Effector CD8-positive, alpha-beta T cell (primary cell): ENCODE results near the gene BRINP3.
"Not testable (repeated sequence)": the region's sequence is repeated elsewhere in the genome, so short reads cannot be mapped to it uniquely, and the experiment has no call there.

ENCODE experiments used
- DNase-seq: peaks from one replicate; lab custom pipeline; 2025; lab: John Stamatoyannopoulos, UW
- total RNA-seq, 4 experiments: gene quantifications; one replicate each; lab custom pipeline; 2026; lab: John Stamatoyannopoulos, UW

BRINP3 gene
- 0 to 0.09 (median 0) reads per million in 4 experiments for total RNA-seq

DNA sequence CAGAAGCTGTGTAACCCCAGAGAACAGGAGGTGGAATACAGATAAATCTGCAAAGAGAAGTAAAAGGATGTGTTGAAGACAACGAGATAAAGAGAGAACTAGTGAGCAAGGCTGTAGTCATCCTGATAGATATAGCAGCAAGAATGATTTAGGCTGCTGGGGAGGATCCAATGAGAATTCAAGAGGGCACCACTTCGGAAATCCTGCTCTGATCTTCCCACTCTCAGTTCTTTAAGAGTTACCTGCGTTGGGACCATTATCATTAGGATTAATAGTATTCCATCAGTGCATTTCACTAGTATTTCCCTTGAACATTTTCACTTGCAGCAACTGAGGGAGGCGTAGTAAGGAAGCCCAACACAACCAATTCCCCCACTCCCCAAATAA is at the start of gene BRINP3:
TSS of gene BRINP3 (minus strand) at position 103 of the 387 bp plus-strand sequence.
- no peak for DNase-seq

DNA sequence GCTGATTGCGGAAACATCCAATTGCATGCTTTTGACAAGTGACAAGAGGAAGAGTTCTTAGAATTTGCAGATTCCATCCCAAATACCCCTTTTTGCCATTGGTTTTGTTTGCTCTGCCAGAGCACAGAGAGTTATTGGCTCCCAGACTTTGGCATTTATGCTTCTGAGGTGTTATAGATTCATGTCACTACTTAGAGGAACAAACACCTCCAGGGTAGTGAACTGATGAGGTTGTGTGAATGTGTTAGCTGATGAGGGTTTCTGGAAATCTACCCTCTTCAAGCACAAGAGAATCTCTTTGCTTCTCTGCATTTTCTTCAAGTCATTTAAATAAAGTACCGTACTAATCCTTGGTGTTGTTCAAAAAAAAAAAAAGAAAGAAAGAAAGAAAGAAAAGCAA is 33.9 kb upstream of the BRINP3 start:
- no peak for DNase-seq

DNA sequence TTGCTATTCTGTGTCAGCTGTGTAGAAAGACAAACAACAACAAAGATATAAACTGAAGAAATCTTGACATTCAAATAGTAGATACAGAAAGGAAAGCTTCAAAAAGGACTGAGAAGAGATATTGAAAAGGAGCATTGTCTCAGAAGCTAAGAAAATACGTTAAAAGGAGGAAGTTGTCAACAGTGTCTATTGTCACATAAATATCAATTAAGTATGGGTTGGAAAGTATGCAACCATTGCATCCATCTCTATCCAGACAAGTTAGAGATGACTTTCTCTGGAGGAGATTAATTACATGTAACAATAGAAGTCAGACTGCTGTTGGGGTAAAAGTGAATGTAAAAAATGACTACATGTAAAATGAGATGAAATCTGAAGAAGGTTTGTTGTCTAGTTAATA is 29.7 kb upstream of the BRINP3 start:
- DNase-seq = no peak

DNA sequence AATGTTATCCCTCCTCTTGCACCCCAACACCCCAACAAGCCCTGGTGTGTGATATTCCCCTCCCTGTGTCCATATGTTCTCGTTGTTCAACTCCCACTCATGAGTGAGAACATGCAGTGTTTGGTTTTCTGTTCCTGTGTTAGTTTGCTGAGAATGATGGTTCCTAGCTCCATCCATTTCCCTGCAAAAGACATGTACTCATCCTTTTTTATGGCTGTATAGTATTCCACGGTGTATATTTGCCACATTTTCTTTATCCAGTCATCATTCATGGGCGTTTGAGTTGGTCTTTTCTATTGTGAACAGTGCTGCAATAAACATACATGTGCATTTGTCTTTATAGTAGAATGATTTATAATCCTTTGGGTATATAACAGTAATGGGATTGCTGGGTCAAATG is 26.9 kb upstream of the BRINP3 start:
- not testable (repeated sequence) for DNase-seq

DNA sequence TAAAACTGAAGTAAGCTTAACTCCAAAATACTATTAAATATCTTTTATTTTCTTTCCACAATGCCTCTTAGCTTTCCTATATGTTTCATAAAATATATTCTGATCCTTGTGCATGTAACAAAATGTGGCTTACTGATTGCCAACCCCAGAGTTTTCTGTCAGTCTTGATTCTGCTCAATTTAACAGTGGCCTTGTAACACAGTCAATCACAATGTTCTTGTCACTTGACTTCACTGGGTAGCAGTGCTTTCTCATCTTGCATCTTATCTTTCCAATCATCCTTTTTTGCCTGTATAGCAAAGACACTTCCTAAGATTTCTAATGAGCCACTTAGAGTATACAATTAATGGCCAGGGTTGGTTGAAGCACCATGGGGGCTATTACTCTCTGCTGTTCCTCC is 19.9 kb upstream of the BRINP3 start:
- DNase-seq = no peak

DNA sequence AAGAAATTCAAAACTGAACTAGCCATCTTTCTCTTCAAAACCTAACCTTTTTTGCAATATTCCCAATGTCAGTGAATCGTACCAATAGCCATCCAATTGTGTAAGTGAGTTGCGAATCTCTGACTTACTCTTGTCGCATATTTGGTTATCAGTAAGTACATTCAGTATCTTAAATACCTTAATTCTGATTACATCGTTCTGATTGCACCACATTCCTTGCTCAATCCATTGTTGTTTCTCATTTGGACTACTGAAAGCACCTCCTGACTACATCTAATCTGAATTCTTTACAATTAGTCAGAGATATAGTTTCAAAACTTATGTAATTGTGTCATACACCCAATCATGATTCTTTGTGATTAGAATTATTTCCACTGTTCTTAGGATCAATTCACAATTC is 16.8 kb upstream of the BRINP3 start:
- no peak for DNase-seq

DNA sequence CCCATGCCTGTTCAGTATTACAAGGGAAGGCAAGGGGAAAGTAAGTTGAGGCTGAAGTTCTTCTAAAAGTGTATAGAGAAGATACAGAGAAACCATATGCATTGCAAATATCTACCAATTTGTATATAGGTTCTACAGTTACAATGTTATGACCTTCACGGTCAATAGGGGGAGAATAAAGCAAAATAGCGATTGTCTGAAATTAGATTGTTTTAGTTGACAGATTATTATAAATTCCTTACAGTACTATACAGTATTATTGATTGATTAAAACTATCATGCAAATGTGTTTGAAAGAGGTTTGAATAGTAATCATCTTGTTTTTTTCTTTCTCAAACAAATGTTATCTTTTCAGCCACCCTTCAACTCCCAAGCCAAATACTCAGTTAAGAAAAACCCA is 13.7 kb upstream of the BRINP3 start:
- no peak for DNase-seq

DNA sequence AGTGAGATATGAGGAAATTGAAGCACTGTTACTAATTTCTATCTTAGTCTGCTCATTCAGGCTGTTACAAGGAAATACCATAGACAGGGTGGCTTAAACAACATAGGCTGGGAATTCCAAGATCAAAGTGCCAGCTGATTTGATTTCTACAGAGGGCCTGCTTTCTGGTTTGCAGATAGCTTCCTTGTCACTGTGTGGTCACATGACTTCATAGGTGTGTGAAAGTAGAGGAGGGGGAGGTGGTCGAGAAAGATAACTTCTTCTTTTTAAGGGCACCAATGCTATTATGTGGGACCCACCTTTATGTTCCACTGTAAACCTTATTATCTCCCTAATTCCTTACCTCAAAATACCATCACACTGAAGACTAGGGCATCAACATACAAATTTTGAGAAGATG is 6.4 kb upstream of the BRINP3 start:
- DNase-seq = no peak

DNA sequence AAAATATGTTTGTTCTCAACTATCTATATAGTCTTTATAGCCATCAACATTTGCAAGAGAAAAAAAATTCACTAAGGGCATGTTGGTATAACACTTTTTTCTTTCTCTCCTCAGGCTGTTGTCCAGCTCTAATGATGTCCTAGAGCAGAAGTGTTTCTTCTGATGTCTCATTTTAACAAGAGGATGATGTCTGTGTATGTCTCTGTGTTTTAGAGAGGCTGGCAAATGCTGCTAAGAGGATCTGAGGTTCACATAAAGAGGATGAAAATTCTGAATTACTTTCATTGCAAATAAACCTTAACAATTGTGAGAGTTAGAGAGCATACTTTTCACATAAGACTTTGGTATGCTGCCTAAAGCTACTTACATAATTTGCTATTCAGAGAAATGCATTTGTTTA is 2.6 kb upstream of the BRINP3 start:
- DNase-seq = no peak

DNA sequence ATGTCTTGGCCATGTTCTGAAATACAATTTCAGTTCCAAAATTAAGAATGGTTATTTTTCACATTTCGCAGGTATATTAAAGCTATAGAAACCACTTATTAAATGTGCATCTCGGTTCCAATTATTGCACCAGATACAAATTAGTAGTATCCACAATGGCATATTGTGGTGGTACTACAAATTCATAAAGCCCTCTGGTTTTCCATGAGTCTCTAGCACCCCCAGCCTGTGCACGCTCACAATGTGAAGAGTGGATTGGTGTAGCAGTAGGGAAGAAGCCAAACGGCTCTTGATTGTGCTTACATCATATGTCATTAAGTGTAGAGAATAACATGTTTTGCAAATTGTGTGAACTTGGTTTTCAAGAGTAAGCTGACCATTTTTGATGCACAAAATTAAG is 1.9 kb upstream of the BRINP3 start:
- DNase-seq = no peak

DNA sequence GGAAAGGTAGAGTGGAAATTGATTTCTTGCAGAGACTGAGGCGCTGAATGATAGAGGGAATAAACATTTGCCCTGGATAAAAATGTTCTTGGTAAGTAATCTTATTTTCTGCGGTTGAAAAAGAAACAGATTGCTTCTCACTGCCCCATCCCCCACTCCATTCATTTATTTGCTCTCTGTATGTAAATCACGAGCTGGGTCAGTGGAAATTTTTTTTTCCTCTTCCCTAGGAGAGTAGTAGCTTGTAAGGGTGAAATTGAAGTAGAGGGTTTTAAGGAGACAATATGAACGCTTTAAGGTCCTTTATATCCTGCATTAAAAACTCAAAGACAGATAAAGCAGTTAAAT is 1.4 kb upstream of the BRINP3 start:
- no peak for DNase-seq

DNA sequence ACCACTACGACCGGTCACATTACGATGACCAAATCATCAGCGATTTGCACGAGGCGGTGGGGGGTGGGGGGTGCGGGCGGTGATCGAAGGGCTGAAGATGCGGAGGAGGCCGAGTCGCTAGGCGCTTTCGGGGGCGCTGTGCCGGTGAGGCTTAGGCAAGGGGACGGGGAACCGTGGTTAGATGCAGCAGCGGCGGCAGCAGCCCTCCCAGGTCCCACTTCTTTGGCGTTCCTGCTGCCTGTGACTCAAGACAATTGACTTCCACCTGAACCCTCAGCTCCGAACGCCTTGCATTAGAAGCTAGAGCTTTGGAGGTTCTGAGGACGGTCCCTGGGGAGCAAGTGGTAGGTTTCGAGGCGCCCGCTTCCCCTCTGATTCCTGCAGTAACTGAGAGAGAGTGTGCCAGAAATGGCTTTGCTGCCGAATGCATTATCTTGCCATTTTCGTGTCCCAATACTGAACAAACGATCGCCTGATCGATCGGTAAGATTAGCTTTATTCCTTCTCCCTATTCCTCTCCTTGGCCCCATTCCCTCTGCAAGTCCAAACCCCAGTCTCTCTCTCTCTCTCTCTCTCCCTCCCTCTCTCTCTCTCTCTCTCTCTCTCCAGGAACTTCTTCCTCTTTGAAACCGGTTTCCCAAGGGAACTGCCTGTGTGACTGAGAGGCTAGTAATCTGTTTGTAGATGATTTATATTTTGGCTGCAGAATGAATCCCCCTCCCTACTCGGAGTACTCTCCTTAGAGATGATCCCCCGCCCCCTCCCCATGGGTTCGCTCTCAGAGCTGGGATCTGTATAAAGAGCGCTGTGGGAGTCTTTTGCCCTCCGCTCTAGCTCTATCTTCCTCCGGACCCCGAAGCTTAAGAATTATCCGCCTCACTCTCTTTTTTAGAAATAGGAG is 735 bp upstream of the BRINP3 start:
- DNase-seq = no peak

DNA sequence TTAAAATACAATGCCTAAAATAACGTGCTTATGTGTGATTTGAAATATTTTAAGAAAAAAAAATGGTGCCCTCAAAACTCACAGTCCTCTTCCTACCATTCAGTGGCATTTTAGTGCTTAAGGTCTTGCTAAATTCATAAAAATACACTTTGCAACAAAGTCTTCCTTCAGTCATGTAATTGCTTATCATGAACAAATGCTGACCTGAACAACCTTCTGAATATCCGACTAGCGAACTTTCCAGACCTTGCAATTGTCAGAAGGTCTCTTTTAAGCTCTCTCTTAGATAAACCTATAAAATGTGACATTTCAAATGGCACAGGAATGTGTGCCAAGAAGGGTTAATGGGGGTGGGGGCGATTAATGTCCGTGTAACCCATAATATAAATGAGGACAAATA is 858 bp downstream of the BRINP3 start:
- DNase-seq = no peak

DNA sequence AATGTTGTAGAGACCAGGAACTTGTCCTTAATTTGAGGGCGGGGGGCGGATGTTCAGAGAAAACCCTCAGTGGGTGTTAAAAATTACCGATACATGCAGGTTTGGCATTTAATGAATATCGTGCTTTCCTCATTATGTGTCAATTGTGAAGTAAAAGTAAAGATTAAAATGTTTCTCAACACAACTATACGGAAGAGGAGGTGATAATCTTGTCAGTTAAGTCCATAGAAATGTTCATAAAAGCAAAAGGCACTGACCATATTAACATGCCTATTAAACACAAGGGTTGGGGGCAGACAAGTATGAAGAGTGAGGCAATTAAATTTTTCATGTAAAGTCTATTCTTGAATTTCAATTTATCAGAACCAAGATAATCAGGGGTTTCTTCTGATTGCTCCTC is 1.3 kb downstream of the BRINP3 start:
- DNase-seq = no peak

DNA sequence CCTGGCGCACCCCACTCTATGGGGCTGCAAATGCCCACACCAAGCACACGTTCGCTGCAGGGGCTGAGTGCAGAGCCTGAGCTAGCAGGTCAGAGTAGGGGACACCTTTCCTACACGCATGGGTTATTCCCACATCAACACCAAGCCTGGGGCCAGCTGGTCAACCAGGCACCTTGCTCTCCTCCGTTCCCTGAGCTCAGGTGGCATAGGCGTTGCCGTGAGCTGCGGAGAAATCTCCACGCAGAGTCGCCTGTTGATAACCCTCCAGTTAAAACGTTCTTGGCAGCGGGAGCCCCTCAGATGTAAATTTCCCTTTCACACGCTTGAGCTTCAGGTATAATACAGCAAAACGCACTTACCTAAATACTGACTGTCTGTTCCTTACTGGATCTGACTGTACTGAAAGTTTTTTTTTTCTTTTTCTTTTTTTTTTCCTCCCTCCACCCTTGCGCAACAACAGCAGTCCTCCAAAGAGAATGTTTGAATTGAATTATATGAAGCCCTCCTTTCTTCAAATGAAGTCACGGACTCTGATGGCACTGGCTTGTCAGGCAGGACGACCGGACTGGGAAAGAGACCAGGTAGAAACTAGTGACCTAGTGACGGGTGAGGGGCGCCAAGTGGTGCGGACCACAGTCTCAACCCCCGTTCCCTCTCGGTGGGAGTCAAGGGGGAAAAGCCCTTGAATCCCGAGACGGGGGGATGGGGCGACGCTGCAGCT is 2.1 kb downstream of the BRINP3 start:
- no peak for DNase-seq

DNA sequence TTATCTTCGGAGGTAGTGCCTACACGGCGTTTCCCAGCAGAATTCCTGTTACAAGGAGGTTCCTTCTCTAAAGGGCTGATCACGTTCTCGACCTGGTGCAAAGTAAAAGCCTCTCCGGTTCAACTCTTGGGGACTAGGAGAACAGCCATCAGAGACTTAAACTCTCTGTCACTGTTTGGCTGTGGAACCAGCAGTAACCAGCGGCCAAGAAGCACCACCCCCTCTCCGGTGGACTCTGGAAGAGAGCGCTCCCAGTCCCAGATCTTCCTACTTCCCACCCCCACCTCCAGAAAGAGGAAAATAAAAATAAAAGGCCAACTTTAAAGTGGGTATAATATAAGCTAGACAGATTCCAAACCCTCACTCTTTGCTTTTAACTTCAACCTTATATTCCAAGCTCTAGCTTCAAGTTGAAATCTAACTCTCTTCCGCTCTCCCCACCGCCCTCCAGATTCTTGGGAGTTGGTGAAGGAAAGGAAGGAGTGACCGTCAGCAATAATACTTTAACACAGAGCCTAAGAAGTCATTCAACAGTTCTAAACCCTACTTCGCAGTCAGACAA is 2.9 kb downstream of the BRINP3 start:
- DNase-seq = no peak

DNA sequence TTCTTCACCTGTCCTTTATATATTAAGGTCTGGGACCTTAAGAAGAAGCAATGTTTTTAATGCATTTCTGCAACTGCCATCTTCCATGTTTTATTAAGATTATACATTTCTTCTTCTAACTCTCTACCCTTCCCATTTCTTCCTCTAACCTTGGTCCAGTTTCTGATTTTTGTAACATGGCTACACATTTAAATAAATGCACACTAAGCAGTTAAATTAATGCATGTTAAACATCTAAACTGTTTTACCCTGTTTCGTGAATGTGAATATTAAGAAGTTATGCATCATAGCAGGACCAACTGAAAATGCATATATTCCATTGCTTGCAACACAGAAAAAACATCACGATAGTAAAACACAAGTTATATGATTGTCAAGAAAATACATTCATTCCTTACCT is 3.7 kb downstream of the BRINP3 start:
- no peak for DNase-seq

DNA sequence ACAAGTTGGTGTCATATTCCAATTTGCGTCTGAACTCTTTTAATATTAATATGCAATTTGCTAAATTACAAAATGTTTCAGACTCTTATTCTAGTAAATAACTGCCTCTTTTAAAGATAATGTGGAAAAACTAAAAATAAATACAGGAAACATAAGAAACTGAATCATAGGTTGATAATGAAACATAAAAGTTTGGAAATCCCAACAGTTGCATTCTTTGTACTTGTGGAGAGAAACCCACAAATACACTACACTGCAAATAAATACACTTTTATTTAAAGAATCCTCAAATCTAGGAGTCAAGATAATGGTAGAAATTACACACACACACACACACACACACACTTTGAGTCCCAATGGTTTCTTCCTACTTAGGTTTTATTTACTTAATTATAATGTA is 5.2 kb downstream of the BRINP3 start:
- no peak for DNase-seq

DNA sequence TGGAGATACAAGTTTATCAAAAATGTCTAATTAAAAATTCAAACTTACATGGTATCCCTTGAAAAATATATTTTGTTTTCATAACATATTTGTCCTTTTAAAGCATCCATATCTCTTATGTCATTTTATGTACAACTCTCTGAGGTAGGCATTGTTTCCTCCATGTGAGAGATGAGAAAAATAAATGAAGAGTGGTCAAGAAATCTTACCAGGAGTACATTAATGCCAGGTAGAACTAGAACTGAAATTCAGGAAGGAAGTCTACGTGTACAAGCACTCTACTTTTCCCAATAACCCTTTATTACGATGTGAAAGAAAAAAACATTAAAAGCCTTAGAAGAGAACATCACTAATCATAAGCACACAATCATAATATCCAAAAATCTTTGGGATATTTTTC is 5.6 kb downstream of the BRINP3 start:
- no peak for DNase-seq

DNA sequence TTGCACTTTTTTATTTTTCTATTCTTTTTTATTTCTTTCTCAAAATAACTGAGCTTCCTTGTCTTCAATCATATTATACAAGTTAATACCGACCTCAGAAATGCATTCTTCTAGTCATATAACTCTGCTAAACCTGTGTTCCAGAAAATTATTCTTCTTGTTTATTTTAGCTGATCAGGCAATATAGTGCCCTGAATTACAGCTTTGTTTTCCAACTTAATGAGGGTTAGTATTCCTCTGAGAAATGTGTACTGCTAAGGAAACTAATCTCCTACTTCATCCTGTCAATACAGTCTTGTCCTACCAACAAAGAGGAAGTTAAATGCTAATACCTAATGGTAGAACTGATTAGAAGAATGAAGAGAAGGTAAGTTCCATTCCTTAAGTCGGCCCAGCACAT is 13.0 kb downstream of the BRINP3 start:
- no peak for DNase-seq

DNA sequence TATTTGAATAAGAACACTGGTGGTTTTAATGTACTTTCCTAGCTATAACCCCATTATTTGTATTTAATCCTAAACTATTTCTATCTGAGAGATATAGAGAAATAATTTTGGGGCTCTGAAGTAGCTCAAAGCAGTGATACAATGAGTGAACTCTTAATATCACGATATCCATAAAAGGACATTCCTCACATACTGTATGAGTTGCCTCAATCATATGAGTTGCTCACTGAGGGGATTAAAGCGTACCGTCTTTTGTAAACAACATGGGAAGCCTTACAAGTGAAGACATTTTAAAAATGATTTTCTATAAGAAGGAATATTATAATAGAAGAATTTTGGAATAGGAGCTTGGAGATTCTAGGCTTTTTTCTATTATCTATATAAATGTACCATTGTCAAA is 21.5 kb downstream of the BRINP3 start:
- no peak for DNase-seq

DNA sequence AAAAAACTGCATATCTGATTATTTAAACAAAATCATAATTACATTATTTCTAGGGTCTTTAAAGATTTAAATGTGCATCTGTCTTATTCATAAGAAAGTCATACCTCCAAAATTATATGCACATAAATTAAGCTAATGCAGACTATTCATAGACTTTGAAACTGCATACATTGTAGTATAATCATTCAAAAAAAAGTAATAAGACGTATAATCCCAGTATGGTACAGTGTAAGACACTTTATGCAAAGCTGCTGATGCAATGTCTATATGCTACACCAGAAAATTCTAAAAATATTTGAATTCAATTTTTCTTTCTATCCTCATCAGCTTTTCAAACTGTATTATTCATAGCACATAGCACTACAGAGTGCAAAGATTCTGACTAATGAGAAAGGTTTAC is 22.0 kb downstream of the BRINP3 start:
- DNase-seq = no peak

DNA sequence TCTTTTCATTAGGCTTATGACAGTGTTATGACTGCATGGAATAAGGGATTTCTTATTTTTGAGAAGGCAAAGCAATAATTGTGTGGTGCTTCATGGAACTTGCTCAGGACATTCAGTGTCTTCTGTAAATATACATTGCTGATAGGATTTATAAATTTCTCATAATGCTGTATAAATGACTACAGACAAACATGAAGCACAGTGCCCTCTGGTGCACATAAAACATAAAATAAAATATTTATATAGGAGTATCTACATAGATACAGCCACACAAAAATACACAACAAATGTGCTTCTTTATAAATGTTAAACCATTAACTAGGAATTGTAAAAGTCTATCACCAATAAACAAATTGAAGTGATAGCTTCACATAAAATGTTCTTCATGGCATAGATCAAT is 24.1 kb downstream of the BRINP3 start:
- no peak for DNase-seq
